BJ (cell line): Measurements from ENCODE around the gene SCMH1. TPM values are rescaled to one million over a fixed set of nuclear protein-coding genes. Genes with fewer than 3 reads are reported as not detected.
"Not testable (repeated sequence)": the region's sequence is repeated elsewhere in the genome, so short reads cannot be mapped to it uniquely, and the experiment has no call there.

Experiments used
- CTCF ChIA-PET: fragments of 350-600 bp; formaldehyde crosslinking; extraction: SDS; loops from one replicate; lab custom pipeline; 2021; ENCODE audit warnings: antibody characterized with exemption, inconsistent platforms; lab: Yijun Ruan, JAX
- POLR2A ChIA-PET: fragments of 300-600 bp; sonication (Branson Sonifier 250); formaldehyde crosslinking; extraction: SDS; loops from one replicate; lab custom pipeline; 2021; ENCODE audit warnings: antibody characterized with exemption; lab: Charles Lee
- DNase-seq: peaks from one replicate; pipeline ENCODE4 v3.0.0-alpha.2; 2011; ENCODE audit warnings: low read depth
- H3K27me3 ChIP-seq: 2 replicates; pipeline ENCODE4 v1.6.0; 2011; ENCODE audit warnings: low read length; ENCODE audit not compliant: control insufficient read depth, insufficient read depth
- H3K36me3 ChIP-seq: 2 replicates; pipeline ENCODE4 v1.5.1; 2011; ENCODE audit warnings: low read length; ENCODE audit not compliant: control insufficient read depth, insufficient read depth
- H3K4me3 ChIP-seq: 2 replicates; pipeline ENCODE4 v1.5.1; 2011; ENCODE audit warnings: low read depth, mild to moderate bottlenecking, control low read depth, low read length
- CTCF ChIP-seq: IDR thresholded peaks from 2 replicates; pipeline ENCODE4 v1.5.1; 2011; ENCODE audit warnings: low read depth, mild to moderate bottlenecking, control low read depth, inconsistent platforms, low read length, moderate library complexity; ENCODE audit not compliant: insufficient read depth
- polyA plus RNA-seq: library from polyadenylated mRNA; depleted of rRNA; stranded (reverse); fragments of >200 nt; gene quantifications from 2 replicates; pipeline ENCODE4 v1.2.3, GENCODE V29; 2011

SCMH1 gene
- polyA plus RNA-seq, 1 experiment: 44.9 TPM

GRCh38 chr1:41268154-41268770 is 26.2 kb upstream of the SCMH1 start:
- H3K36me3 ChIP-seq: no peaks in the 10 kb centered on the region
- POLR2A ChIA-PET: no interaction called here
- TF ChIP-seq CTCF: peak; percentile 98
- DNase-seq: peak; percentile 9
- peaks cover 4% of the 10 kb centered on the region for H3K27me3 ChIP-seq
- CTCF ChIA-PET: interaction anchor here (0.7 to 4.1 kb wide), 9 partner anchors 9 to 166 kb away, joined by 3 to 24 read pairs (median 6); no protein-coding TSS in a partner anchor
- no peak overlapping the region for H3K4me3 ChIP-seq

DNA sequence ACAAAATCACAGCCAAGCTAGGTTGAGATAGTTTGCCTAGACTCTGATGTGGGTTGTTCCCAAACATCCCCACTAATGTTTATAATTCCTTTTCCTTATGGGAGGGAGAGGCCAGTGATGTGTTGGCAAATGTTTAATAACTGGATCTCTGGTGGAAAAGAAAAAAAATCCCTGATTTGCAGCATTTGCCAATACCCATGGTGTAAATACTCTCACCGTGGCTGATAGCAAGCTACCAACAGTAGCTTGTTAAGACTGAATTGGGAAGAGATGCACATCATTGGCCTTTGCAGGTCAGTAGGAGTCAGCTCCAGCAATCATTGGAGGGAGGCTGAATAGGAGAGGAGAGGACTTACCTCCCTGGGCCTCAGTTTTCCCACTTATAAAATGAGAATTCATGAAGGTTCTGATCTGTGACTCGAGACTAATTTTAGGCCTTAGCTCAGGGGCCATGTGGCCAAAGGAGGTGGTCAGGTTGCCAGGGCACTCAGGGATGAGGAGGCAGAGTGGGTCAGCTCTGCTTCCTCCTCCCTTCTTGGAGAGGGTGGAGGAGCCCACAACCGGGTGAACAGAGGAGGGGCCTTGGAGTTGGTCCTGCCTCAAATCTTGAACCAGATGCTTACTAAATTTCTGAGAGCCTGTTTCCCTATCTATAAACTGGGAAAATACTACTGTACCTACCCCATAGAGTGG is 20.0 kb upstream of the SCMH1 start:
- Histone ChIP-seq H3K4me3 (no peak overlapping the region), H3K36me3 (no peaks in the 10 kb centered on the region), H3K27me3 (no peaks in the 10 kb centered on the region)
- DNase-seq: no peak
- ChIA-PET CTCF (interaction anchor here (1.8 kb wide), 1 partner anchor 170 kb away, joined by 12 read pairs; no protein-coding TSS in a partner anchor), POLR2A (no interaction called here)
- TF ChIP-seq CTCF: no peak

DNA sequence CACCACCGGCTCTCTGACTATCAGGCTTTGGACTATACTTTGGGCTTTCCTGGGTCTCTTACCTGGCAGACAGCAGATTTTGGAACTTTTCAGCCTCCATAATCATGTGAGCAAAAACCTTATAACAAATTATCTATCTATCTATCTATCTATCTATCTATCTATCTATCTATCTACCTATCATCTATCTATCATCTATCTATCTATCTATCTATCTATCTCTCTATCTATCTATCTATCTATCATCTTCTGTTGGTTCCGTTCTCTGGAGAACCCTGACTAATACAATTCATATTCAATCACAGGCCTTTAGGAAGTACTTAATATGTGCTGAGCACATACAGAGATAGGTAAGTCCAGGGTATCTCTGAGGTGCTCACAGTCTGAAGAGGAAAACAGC is 18.7 kb upstream of the SCMH1 start:
- H3K27me3 ChIP-seq: no peaks in the 10 kb centered on the region
- no peak overlapping the region for H3K4me3 ChIP-seq
- ChIA-PET CTCF (no interaction called here), POLR2A (no interaction called here)
- no peak for TF ChIP-seq CTCF
- no peak for DNase-seq
- no peaks in the 10 kb centered on the region for H3K36me3 ChIP-seq

GRCh38 chr1:41259221-41259620 is 17.1 kb upstream of the SCMH1 start:
- Histone ChIP-seq H3K4me3 (no peak overlapping the region), H3K27me3 (no peaks in the 10 kb centered on the region), H3K36me3 (no peaks in the 10 kb centered on the region)
- ChIA-PET POLR2A (no interaction called here), CTCF (interaction anchor here (0.6 to 2.9 kb wide), 3 partner anchors 10 to 24 kb away, joined by 3 to 14 read pairs (median 4); no protein-coding TSS in a partner anchor)
- TF ChIP-seq CTCF: no peak
- no peak for DNase-seq

- CTCF ChIA-PET: interaction anchor here (0.9 to 2.0 kb wide), 2 partner anchors 27 to 162 kb away, joined by 3 to 5 read pairs; no protein-coding TSS in a partner anchor
- no peak for TF ChIP-seq CTCF
- POLR2A ChIA-PET: no interaction called here
- no peak for DNase-seq
- no peaks in the 10 kb centered on the region for H3K36me3 ChIP-seq
- no peaks in the 10 kb centered on the region for H3K27me3 ChIP-seq
- no peak overlapping the region for H3K4me3 ChIP-seq
Observed at GRCh38 chr1:41255978-41256377, 13.9 kb upstream of the SCMH1 start.

DNA sequence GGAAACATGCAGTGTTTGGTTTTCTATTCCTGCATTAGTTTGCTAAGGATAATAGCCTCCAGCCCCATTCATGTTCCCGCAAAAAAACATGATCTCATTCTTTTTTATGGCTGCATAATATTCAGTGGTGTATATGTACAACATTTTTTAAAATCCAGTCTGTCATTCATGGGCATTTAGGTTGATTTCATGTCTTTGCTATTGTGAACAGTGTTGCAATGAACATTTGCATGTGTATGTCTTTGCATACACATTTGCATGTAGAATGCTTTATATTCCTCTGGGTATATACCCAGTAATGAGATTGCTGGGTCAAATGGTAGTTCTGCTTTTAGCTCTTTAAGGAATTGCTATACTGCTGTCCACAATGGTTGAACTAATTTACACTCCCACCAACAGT is 9.0 kb upstream of the SCMH1 start:
- H3K4me3 ChIP-seq, DNase-seq, H3K27me3 ChIP-seq, H3K36me3 ChIP-seq, POLR2A ChIA-PET: not testable (repeated sequence)
- CTCF ChIA-PET: interaction anchor here (1.2 kb wide), 1 partner anchor 15 kb away, joined by 3 read pairs; no protein-coding TSS in a partner anchor
